ENCODE results near the gene PLCXD3.

DNA sequence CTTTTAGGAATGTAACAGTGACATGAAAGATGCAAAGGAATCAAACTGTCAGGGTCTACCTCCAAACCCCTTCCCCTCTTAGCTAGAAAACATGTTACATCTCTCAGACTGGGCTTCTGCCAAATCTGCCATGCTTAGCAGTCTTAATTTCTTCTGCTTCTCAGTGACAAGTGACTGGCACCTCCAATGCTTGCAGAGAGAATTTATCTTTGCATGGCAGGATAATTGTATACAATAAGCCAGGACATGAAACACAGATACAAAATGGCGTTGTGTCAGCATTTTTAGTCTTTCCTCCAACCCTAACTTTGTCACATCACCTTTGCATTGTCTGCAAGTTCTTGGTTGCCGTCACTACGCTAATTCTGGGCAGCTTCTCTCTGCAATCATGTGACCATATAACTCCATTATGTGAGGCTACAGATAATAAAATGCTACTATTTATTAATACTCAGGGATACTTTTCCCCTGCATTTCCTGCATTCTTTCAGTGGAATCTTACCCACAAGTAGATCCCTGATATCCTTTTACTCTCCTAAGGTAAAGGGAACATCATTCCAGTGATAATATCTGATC, 89.8 kb downstream of the PLCXD3 start:
- TF ChIP-seq, protein P1, sequence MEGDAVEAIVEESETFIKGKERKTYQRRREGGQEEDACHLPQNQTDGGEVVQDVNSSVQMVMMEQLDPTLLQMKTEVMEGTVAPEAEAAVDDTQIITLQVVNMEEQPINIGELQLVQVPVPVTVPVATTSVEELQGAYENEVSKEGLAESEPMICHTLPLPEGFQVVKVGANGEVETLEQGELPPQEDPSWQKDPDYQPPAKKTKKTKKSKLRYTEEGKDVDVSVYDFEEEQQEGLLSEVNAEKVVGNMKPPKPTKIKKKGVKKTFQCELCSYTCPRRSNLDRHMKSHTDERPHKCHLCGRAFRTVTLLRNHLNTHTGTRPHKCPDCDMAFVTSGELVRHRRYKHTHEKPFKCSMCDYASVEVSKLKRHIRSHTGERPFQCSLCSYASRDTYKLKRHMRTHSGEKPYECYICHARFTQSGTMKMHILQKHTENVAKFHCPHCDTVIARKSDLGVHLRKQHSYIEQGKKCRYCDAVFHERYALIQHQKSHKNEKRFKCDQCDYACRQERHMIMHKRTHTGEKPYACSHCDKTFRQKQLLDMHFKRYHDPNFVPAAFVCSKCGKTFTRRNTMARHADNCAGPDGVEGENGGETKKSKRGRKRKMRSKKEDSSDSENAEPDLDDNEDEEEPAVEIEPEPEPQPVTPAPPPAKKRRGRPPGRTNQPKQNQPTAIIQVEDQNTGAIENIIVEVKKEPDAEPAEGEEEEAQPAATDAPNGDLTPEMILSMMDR (IDR thresholded peaks at IDR 0.05) = no peak
- no peak for TF ChIP-seq POLR2A (IDR thresholded peaks at IDR 0.05)
